Retinal pigment epithelial cell (primary cell): ENCODE measurements around the gene UBE2G1.
"Not testable (repeated sequence)": the region's sequence is repeated elsewhere in the genome, so short reads cannot be mapped to it uniquely, and the experiment has no call there.

Source experiments
- DNase-seq: peaks from one replicate; pipeline ENCODE4 v3.0.0-alpha.2; 2010; ENCODE audit warnings: low read depth
- H3K4me3 ChIP-seq: 2 replicates; pipeline ENCODE4 v1.5.1; 2011; ENCODE audit warnings: mild to moderate bottlenecking, low read length, control low read depth, moderate library complexity
- TF ChIP-seq, protein P1 (sequence below): conservative IDR thresholded peaks from 2 replicates; pipeline ENCODE4 v1.5.1; 2011; ENCODE audit warnings: low read depth, low read length, control low read depth, inconsistent platforms

UBE2G1 gene

DNA sequence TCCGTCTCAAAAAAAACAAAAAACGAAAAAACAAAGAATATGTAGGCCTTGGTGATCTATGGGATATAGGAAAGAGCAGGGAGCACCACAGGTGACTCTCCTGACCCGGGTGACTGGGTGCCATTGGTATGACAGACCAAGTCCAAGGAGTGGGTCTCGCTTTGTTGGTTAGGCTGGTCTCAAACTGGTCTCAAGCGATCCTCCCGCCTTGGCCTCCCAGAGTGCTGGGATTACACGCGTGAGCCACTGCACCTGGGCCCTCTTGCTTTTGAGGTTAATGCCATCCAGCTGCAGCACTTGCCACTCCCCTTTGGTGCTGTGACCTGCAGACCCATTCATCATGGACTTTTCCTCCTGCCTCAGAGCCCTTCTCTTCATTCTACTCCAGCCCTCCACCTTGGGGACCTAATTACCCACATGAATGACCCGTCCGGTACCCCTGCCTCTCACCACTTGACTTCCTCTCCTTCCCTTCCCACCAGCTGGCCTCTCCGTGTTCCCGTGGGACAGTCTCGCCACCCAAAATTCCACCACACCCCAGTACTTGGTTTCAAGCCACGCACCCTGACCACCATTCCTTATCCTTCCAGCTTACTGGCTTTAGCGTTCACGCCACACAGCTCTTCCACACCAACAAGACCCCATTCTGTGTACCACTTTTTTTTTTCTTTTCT lies 3.2 kb upstream of the UBE2G1 start:
- no peak overlapping the region for H3K4me3 ChIP-seq
- TF ChIP-seq, protein P1, sequence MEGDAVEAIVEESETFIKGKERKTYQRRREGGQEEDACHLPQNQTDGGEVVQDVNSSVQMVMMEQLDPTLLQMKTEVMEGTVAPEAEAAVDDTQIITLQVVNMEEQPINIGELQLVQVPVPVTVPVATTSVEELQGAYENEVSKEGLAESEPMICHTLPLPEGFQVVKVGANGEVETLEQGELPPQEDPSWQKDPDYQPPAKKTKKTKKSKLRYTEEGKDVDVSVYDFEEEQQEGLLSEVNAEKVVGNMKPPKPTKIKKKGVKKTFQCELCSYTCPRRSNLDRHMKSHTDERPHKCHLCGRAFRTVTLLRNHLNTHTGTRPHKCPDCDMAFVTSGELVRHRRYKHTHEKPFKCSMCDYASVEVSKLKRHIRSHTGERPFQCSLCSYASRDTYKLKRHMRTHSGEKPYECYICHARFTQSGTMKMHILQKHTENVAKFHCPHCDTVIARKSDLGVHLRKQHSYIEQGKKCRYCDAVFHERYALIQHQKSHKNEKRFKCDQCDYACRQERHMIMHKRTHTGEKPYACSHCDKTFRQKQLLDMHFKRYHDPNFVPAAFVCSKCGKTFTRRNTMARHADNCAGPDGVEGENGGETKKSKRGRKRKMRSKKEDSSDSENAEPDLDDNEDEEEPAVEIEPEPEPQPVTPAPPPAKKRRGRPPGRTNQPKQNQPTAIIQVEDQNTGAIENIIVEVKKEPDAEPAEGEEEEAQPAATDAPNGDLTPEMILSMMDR: no peak
- no peak for DNase-seq

DNA sequence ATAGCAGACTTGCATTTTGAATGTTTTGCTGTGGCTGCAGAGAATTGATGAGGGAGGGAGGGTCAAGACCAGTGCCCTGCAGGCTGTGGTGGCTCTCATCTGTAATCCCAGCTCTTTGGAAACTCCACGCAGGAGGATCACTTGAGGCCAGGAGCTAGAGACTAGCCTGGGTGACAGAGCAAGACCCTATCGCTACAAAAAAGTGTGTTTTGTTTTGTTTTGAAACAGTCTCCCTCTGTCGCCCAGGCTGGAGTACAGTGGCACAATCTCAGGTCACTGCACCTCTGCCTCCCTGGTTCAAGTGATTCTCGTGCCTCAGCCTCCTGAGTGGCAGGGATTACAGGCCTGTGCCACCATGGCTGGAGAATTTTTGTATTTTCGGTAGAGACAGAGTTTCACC lies 1.9 kb upstream of the UBE2G1 start:
- TF ChIP-seq, protein P1: no peak
- no peak overlapping the region for H3K4me3 ChIP-seq
- DNase-seq: no peak

DNA sequence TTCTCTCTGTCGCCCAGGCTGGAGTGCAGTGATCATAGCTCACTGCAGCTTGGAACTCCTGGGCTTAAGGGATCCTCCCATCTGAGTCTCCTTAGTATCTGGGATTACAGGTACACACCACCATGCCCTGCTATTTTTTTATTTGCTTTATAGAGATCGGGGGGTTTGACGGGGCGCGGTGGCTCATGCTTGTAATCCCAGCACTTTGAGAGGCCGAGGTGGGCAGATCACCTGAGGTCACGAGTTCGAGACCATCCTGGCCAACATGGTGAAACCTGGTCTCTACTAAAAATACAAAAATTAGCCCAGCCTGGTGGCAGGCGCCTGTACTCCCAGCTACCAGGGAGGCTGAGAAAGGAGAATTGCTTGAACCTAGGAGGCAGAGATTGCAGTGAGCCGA lies 702 bp upstream of the UBE2G1 start:
- H3K4me3 ChIP-seq, DNase-seq: not testable (repeated sequence)

DNA sequence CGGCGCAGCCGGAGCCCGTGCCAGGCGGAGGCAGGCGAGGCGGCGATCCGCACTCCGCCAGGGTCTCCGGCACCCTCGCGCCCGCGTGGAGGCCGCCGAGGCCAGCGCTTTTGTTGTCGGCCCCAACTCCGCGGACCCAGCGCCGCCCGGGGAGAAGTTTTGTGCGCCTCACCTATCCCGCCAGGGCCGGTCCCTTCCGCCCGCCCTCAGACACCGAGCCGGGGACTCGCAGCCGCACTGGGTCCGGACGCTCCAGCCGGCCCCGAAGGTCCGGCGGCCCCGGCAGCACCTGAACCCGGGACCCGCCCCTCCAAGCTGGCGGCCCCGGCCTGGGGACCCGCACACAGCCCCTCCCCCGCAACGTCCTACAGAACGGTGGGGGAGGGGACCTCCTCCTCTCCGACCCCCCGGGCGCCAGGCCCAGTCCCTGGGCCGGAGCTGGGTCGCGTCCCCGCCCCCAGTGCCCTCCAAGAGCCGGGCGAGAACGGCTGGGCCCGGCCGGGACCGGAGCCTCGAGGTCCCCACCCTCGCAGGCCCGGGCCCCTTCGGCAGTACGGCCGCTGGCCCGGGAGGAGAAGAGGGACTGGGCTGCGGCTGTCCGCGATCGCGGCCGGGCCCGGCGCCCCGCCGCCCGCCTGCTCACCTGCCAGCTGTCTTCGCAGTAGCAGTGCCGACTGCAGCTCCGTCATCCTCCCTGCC lies 698 bp downstream of the UBE2G1 start:
- TF ChIP-seq, protein P1: no peak
- DNase-seq: no peak
- peak overlapping the region; percentile 65 for H3K4me3 ChIP-seq

DNA sequence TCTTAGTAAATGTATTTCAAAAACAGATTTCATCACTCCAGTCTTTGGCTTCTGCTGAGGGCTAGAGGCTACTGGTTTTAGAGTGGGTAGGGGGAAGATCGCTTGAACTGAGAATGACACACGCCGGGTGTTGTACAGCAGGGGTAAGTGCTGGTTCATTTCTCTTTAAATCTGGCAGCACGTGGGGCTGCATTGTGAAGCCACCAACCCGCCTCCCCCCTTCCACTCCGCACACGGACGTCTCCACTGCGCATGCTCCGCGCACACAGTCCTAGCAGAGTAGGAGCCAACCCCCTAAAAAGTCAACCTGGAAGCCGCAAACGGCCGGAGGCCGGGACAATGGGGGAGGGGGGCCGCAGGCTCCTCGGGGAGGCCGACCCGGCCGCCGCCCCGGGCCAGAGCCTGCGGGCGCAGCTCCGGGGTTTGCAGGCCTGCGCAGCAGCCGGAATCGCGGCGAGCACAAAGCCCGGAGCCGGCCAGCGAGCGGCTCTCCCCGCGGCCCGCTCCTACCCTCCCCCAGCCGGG lies 1.3 kb downstream of the UBE2G1 start:
- H3K4me3 ChIP-seq: peak overlapping the region; percentile 65
- DNase-seq: peak; percentile 72
- TF ChIP-seq, protein P1: no peak

DNA sequence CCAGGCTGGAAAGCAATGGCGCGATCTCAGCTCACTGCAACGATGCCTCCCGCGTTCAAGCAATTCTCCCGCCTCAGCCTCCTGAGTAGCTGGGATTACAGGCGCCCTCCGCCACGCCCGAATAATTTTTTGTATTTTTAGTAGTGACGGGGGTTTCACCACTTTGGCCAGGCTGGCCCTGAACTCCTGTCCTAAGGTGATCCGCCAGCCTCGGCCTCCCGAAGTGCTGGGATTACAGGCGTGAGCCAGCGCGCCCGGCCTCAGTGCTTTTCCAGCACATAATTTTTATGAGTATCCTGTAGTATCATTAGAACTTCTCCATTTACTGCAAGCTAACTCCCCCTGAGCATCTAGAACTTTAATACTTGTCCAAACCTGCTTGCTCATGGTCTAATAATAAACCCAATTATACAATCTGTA lies 1.8 kb downstream of the UBE2G1 start:
- no peak for DNase-seq
- peak overlapping the region; percentile 65 for H3K4me3 ChIP-seq
- TF ChIP-seq, protein P1: no peak

DNA sequence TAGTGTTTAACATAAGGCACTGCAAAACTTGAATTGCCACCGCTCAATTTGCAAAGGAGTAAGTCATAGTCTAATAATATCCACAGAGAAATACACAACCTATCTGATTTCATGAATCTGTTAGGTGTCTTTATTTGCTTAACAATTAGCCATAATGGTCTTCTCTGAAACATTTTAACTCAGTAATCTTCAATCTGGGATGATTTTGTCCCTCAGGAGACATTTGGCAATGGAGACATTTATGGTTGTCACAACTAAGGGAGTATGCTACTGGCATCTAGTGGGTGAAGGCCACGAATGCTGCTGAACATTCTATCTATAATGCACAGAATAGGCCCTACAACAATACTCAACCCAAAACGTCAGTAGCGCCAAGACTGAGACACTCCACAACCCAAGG lies 4.3 kb downstream of the UBE2G1 start:
- no peak for DNase-seq
- H3K4me3 ChIP-seq: no peak overlapping the region
- TF ChIP-seq, protein P1: peak; percentile 7
